22Rv1 (cell line): ENCODE measurements around the gene MXI1.
"Not testable (repeated sequence)": the region's sequence is repeated elsewhere in the genome, so short reads cannot be mapped to it uniquely, and the experiment has no call there.

Source experiments
- H3K27ac ChIP-seq: fragments of 450-650 bp; 2 replicates; pipeline ENCODE4 v1.5.1; 2017
- CTCF ChIP-seq: fragments of 450-650 bp; IDR thresholded peaks from 2 replicates; pipeline ENCODE4 v1.5.1; 2017; ENCODE audit warnings: mild to moderate bottlenecking
- ZFX ChIP-seq: fragments of 450-650 bp; IDR thresholded peaks from 2 replicates; pipeline ENCODE4 v1.6.1; 2017; ENCODE audit warnings: antibody characterized with exemption, borderline replicate concordance

The MXI1 gene

GRCh38 chr10:110181911-110182310, 25.5 kb upstream of the MXI1 start:
- no peak for TF ChIP-seq ZFX
- no peak for TF ChIP-seq CTCF
- no peak overlapping the region for H3K27ac ChIP-seq

- TF ChIP-seq CTCF (no peak), ZFX (no peak)
- H3K27ac ChIP-seq: no peak overlapping the region
These were observed 23.0 kb upstream of the MXI1 start for GRCh38 chr10:110184398-110184797.

- not testable (repeated sequence) for H3K27ac ChIP-seq
These were observed 21.7 kb upstream of the MXI1 start for GRCh38 chr10:110185646-110186182.

- TF ChIP-seq CTCF (no peak), ZFX (no peak)
- no peak overlapping the region for H3K27ac ChIP-seq
These were observed 17.2 kb upstream of the MXI1 start for GRCh38 chr10:110190170-110190569.

- TF ChIP-seq CTCF (peak; percentile 17), ZFX (no peak)
- no peak overlapping the region for H3K27ac ChIP-seq
These were observed 14.9 kb upstream of the MXI1 start for GRCh38 chr10:110192552-110192951.

- no peak overlapping the region for H3K27ac ChIP-seq
- no peak for TF ChIP-seq ZFX
- no peak for TF ChIP-seq CTCF
These were observed 6.9 kb upstream of the MXI1 start for GRCh38 chr10:110200503-110200902.

- H3K27ac ChIP-seq: not testable (repeated sequence)
These were observed 6.4 kb upstream of the MXI1 start for GRCh38 chr10:110201046-110201445.

- TF ChIP-seq ZFX (no peak), CTCF (no peak)
These were observed 3.6 kb upstream of the MXI1 start for GRCh38 chr10:110203500-110204455.

More at GRCh38 chr10:110203500-110204455, 3.6 kb upstream of the MXI1 start:
- no peak overlapping the region for H3K27ac ChIP-seq
